Testis (tissue), 2 donors: ENCODE results near the gene ITM2C.

ENCODE experiments used
- POLR2A ChIP-seq: fragments of 450-650 bp; IDR thresholded peaks from one replicate; pipeline ENCODE4 v1.6.1; 2017; ENCODE audit warnings: antibody characterized with exemption, mild to moderate bottlenecking, moderate library complexity
- TF ChIP-seq, protein P1 (sequence below), 3 experiments: fragments of 450-650 bp in 2 of 3; fragments of 200-600 bp in 1 of 3; sonication (generic) in 1 of 3; IDR thresholded peaks; one replicate each; pipeline ENCODE4 v1.5.1; 2016 to 2019; ENCODE audit warnings: antibody characterized with exemption in 3 of 3, mild to moderate bottlenecking in 2 of 3, moderate library complexity in 1 of 3

DNA sequence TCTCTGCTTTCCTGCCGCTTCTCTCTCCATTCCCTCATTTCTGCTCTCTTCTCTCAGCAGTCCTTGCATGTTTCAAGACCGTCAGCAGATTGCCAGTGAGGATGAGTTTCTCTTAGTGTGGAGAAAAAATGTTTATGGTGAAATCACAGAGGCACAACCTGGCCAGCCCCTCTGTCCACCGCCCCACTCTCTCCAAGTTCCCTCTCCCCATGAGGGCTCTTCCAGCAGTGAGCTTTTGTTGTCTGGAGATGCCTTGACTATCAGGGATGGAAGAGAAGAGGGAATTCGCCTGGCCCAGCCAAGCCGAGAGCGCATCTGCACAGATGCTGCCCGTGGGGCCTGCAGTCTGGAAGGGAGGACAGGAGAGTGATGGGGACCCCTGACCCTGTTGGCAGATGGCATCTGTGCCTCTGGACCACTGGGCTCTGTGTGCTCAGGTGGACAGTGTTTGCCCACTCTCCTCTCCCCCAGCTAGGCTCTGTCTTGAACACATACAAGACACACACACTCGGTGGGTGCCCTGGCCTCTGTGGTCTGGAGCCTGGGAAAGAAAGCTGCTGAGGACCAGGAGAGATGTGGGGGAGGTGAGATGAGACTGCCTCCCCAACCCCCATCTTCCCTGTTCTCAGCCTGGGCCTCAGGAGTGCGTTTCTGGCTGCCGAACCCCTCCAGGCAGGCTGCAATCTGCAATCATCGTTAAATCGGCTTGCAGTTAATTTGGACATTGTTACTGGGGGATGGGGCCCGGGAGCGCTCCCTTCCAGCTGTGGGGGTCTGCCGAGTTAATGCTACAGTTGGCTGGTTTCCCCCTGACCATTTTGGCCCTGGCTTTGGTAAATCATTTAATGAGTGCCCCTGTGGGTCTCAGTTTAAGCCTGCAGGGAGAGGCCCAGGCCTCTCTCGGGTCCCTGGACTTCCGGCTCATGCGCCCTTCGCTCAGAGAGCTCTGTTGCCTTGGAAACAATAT, 4.5 kb downstream of the ITM2C start:
- TF ChIP-seq, protein P1, sequence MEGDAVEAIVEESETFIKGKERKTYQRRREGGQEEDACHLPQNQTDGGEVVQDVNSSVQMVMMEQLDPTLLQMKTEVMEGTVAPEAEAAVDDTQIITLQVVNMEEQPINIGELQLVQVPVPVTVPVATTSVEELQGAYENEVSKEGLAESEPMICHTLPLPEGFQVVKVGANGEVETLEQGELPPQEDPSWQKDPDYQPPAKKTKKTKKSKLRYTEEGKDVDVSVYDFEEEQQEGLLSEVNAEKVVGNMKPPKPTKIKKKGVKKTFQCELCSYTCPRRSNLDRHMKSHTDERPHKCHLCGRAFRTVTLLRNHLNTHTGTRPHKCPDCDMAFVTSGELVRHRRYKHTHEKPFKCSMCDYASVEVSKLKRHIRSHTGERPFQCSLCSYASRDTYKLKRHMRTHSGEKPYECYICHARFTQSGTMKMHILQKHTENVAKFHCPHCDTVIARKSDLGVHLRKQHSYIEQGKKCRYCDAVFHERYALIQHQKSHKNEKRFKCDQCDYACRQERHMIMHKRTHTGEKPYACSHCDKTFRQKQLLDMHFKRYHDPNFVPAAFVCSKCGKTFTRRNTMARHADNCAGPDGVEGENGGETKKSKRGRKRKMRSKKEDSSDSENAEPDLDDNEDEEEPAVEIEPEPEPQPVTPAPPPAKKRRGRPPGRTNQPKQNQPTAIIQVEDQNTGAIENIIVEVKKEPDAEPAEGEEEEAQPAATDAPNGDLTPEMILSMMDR (IDR thresholded peaks at IDR 0.05) = no peak
- TF ChIP-seq POLR2A = no peak
